ENCODE measurements around the gene GLI2.

GLI2 gene

DNA sequence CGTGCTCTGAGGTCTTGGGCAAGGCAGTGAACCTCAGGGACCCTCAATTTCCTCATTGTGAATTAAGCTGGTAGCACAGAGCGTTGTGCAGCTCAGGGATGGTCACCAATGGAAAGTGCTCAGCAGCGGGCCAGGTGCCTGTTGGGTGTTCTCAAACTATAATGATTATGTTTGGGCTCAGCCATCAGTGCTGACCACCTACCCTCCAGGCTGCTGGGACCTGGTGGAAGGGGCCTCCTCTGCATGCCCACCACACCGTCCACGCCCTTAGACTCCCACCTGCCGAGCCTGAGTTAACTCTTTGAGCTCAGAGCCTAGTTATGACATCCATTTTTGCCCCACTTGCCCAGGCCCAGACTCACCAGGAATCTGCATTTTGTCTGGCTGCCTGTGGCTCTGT is 35.0 kb downstream of the GLI2 start:
- no peak for DNase-seq (ENCODE audit: low read depth)

DNA sequence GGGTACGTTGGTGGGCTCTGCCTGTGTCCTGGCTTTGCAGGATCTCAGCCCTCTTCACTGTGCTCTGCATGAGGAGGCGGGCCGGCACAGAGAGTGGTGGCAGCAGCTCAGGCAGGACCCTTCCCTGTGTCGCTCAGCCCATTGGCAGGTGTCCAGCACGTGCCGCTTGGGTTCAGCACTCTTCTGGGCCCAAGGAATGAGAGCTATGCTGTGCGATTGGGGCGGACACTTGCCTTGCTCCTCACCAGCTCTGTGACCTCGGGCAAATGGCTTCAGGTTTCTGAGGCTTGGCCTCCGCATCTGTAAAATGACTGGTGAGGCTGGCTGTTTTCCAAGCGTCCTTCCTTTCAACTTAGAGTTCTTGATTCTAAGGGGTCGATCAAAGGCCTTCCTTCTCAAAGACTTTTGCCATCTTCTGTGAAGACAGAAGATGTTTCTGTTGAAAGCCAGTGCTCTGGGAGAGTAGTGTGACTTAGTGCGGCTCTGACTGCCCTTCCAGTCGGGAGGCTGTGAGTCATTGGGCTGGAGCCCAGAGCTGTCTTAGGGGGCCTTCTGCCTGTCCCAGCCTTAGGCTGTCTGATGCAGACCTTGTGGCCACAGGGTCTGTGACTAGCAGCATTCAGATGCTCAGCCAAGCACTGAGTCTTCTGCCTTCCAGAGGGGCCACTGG is 35.6 kb downstream of the GLI2 start:
- no peak for DNase-seq (ENCODE audit: low read depth)

DNA sequence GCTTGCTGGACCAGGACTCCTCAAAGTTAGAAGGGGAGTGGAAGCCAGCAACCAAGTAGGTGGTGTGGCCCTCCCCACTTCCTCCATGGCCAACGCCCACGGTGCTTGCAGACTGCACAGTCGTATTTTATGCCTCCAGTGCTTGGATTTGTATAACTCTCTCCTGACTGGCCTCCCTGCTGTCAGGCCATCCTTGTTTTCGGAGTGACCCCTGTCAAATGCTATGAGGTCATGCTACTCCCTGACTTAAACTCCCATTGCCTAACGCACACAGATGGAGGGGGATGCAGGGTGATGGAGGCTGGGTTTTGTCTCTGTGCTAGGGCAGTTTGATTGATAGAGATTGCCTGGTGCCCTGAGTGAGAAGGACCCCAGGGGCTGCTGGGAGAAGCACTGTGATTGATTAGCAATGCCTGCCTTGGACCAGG is 36.1 kb downstream of the GLI2 start:
- DNase-seq (ENCODE audit: low read depth) = no peak

DNA sequence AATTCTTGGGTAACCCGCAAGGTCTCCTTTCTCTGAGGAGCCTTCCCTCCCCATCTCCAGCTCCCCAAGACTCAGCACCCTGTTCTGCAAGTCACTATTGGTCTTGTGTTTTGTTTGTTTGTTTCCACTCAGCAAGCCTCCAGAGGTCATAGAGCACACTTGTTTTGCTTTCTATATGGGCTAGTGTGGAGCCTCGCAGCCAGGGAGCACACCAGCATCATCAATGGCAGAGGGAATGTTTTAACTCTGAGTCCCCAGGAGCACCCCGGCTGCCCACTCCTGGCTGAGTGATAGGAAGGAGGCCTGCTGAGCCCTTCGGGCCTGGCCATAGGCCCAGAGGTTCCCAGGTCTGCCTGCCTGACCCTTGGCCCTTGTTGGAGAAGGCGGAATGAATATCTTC is 36.6 kb downstream of the GLI2 start:
- DNase-seq (ENCODE audit: low read depth) = no peak

DNA sequence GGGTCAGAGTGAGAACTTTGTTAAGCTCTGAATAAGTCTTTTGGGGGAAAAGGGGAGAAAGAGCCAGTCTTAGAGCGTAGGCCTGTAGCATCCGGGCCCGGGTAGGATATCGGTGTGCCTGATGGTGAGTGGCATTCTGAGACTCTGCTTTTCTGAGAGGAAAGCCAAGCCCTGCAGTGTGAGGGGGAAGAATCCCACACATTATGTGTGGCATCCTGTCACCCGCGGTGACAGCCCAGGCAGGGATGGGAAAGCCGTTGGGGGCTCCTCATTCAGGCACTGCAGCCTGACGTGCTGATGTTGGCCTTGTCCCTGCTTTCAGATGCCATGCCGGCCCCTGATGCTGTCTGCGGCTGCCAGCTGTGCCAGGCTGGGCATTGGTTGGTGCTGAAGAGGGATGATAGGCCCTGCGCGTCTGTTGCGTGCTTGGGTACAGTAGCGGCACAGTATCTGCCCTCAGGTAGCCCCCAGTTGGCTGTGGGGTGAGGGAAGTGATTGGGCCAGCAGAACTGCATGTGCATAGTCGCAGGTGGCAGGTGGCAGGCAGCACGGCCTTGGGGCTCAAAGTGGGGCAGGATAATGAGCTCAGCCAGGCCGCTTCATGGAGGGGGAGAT is 37.6 kb downstream of the GLI2 start:
- no peak for DNase-seq (ENCODE audit: low read depth)

DNA sequence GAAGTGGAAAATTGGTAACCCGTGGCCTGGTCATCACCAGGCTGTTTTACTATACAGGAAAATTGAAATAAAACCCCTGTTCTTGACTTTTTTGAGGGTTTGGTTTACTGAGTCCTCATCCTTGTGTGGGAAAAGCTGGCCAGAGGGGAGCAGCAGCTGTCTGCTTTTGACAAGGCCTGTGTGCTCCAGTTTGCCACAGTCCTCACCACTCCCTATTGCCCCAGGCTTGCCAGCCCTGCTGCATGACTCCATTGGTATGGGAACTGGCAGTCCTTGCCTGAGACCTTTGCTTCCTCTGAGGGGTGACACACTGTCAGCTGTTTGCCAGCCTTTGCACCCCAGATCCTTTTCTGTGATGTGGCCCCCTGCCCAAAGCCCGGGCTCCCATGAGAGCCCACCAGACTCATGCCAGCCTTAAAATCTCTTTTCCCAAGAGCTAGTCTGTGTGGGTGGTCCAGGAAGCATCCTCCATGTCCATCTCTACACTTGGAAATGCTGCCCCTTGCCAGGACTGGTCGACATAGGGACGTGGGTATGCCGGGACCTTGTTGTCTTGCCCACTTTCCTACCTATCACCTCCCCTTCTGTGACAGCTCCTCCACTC is 39.0 kb downstream of the GLI2 start:
- no peak for DNase-seq (ENCODE audit: low read depth)

DNA sequence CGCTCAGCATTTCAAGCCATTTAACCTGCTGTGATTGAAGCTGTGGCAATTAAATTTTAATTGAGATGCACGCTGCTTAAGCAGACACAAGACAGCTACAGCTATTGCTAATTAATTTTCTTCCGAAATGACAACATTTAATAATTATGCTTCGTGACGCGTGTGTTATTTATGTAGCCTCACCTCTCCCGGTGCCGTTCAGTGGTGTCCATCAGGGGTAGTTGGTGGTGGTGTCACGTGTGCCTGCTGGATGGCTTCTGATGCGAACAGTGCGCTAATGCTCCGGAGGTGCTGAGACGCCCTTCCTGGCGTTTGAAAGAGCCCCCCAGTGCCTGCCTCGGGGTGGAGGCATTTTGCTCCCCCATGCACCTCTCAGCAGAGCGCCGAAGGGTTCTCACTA is 39.5 kb downstream of the GLI2 start:
- no peak for DNase-seq (ENCODE audit: low read depth)

DNA sequence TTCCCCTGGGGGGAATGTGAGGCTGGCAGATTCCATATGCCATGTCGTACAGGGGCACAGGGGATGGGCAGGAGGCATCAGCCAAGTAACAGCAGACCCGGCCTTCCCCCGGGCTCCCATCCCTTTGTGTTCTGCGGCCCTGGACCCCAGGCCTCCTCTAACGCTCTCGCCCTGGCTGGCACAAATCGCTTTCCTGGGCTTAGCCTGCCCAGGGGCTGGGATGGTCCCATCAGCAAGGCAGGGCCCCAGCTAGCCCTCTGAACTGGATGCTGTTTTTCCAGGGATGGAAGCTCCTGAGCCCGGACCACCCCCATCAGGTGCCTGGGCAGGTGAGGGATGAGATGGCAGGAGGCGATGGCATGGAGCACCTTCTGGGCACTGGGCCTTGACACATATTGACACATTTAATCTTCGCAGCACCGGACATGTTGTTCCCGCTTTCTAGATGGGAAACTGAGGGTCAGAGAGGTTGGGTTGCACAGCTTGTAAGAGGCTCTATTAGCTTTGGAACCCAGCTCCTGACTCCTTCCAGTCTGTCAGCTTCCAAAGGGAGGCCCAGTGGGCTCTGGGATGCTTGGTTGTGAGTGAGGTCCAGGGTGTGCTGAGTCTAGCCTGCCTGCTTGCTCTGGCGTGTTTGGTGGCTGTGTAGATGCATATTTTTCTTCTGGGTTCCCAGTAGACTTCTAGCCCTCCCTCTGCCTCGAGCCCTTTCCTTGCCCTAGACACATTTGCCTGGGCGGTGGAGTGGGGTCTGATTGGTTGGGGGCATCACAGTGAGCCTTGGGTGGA is 40.3 kb downstream of the GLI2 start:
- DNase-seq (ENCODE audit: low read depth) = no peak

DNA sequence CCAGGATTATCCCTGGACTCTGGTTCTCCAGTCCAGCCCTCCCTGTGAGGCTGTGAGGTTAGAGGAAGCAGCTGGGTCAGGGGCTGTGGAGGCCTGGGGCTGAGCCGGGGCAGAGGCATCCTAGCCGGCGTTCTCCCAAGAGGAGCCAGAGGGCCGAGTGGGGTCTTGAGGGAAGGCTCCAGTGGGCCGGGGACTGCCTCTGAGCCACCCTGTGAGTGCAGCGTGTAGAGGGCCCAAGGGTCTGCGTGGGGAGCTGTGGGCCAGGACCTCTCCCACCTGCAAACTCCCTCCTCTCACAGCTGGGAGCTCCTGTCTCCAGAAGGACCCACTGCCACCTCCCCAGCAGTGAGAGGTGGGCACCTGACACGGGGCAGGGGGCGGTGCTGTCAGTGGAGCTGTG is 41.0 kb downstream of the GLI2 start:
- DNase-seq (ENCODE audit: low read depth) = no peak

DNA sequence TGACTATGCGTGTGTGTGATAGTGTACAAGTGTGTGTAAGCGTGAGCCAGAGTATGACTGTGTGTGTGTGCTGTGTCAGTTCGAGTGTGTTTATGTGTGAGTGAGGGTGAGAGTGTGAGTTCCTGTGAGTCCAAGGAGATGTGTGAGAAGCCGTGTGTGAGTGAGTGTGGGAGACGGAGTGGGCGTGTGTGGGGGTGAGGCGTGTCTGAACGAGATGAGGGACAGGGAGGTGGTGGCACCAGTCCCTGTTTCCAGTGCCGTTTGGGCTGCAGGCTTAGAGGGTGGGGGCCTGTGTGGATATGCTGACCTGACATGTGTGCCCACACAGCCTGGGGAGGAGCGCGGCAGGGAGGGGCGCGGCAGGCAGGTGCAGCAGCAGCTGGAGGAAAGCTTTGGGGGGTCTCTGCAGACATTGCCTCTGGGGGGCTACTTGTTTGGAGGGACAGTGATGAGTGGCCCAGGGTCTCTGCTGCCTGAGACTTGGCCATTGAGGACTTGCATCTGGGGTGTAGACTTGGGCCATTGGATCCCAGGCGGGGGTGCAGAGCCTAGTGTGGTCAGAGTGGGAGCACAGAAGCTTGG is 41.6 kb downstream of the GLI2 start:
- DNase-seq (ENCODE audit: low read depth) = no peak

DNA sequence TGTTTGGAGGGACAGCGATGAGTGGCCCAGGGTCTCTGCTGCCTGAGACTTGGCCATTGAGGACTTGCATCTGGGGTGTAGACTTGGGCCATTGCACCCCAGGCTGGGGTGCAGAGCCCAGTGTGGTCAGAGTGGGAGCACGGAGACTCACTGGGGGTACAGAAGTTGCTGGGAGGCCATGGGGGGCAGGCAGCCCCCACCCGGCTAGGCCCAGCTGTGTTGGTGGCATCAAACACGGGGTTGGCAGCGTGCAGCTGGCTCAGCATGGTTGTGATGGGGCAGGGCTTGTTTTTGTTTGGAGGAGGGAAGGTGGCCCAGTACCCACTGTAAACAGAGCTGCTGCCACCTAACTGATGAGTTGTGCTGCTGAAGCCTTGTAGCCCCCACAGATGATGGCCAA is 42.1 kb downstream of the GLI2 start:
- no peak for DNase-seq (ENCODE audit: low read depth)

DNA sequence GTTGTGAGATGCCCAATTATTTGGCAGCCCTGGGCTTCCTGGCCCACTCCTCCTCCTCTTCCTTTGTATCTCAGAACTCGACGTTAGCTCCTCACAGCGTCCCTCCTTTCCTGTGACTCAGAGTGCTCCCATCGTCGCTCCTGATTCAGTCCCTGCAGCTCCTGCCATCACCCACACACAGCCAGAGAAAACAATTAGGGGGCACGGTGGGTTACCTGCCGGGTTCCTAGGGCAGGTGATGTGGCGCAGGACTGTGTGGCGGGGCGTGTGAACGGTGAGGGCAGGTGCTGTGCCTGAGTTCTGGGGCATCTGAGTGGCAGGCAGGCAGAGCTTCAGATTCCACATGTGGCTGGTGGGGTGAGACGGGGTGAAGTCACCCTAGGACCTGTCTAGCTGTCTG is 42.6 kb downstream of the GLI2 start:
- DNase-seq (ENCODE audit: low read depth) = no peak

DNA sequence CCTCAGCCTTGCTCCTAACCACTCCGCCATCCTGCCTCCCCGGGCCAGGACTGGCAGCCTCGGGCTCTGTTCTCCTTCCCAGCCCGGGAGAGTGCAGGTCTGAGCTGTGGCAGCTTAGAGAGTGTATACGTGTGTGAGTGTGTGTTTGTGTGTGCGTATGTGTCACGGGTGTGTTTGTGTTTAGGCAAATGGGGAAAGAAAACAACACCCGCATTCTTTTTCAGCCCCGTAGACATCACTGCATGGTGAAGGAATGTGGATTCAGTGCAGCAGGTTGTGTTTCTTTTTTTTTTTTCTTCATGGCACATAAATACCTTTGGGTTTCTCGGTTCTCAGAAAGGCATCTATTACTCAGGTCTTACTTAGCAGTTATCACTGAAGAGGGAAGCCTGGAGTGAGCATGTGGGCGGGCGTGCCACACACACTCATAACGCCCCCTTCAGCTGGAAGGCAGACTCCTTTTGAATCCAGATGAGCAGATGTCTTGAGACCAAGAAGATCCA is 44.2 kb downstream of the GLI2 start:
- no peak for DNase-seq (ENCODE audit: low read depth)

DNA sequence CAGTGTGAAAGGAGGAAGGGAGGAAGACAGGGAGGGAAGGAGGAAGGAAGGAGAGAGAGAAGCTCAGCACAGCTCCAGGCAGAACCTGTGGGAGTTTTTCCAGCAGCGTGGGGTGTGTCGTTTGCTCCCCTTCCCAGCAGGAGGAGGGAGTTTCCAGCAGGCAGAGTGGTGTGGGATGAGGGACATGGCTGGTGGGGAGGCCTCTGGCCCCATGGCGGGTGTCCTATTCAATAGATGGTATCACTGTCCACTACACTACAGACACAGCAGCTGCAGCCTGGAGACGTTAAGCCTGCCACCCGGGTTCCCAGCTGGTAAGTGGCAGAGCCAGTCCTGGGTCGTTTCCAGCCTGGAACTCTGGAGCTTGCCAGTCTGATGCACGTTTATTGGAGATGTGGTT is 44.7 kb downstream of the GLI2 start:
- no peak for DNase-seq (ENCODE audit: low read depth)

DNA sequence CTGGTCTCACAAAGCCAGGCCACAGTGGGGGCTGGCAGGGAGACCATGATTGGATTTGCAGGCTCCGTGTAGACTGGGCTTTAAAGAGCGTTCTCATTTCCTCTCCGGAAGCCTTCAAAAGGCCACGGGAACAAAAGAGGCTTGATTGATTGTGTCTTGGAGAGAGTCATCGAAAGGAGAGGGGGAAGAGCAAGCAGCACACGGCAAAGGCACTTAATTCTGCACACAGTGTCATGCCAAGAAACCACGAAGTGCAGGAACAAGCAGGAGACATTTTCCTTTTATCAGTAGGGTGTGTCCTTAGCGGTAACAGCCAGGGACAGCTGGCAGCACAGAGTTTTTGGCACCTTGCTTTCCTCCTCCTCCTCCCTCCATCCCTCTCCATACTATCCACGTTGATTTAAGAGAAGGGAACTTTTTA is 47.7 kb downstream of the GLI2 start:
- no peak for DNase-seq (ENCODE audit: low read depth)

DNA sequence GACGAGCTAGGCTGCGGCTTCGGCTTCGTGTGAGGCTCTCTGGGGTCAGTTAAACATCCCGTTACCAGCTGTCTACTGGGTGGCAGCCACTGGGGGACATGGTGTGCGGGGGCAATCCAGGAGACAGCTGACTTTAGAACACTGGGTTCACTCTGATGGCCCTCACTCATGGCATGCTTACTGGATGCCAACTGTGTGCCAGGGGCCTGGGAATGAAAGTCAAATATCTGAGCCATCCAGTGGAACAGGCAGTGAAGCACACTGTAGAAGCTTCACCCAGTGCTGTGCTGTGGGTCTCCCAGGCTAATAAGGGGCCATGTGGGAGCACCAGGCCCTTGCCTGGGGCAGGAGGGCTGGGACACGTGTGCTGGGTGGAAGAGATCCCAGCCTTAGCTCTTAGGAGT is 48.3 kb downstream of the GLI2 start:
- DNase-seq (ENCODE audit: low read depth) = no peak
